Measurements from ENCODE around the gene RAX. TPM values are rescaled to one million over a fixed set of nuclear protein-coding genes. Genes with fewer than 3 reads are reported as not detected.

The RAX gene
- total and polyA plus RNA-seq, 2 of the 4 experiments (the other 2 are of a cell fraction) = not detected

DNA sequence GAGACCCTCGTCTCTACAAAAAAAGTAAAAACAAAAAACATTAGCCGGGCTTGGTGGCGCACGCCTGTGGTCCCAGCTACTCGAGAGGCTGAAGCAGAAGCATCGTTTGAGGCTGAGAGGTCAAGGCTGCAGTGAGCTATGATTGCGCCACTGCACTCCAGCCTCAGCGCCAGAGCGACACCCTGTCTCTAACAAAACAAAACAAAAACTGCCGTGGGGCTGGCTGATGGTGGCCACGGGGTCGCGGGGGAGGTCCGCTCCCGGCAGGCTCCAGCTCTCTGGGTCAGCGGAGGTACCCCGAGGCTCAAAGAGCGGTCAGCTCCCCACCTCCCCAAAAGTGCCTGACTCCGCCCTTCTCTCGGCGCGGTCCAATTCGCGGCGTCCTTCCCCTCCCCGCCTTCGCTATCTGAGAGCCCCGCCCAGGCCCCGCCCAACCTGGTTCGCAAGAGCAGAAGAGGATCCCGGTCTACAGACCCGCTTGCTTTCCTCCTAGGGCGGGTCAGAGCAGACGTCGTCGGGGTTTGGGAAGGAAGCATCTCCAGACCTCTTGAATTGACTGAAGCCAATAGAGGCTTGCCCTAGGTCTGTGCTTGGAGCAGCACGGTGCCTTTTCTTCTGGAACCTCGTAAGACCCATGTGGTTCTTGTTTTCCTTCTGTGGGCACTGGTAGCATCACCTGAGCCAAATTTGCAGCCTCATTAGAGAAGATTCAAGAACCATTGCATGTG is 7.8 kb downstream of the RAX start:
- Histone ChIP-seq H3K18ac (ENCODE audit: low read depth, low read length) (no peak overlapping the region), H3K4me3 (ENCODE audit: insufficient read depth, low read depth, low read length) (no peak overlapping the region), H3K36me3 (ENCODE audit: control insufficient read depth, insufficient read depth, low read length) (no peaks in the 10 kb centered on the region), H3K9ac (ENCODE audit: low read depth, low read length) (no peak overlapping the region), H3K23ac (ENCODE audit: low read depth, low read length) (no peak overlapping the region), H3K9me3 (ENCODE audit: control insufficient read depth, insufficient read depth, low read length) (peaks cover 15% of the 10 kb centered on the region; the same call in 1 of the 2 replicates), H2BK5ac (ENCODE audit: low read depth, low read length, poor library complexity, severe bottlenecking) (no peak overlapping the region), H3K79me1 (ENCODE audit: low read depth in 1 of 2, low read length in 2 of 2) (no peaks in the 10 kb centered on the region), H2BK15ac (ENCODE audit: low read depth, low read length) (no peak overlapping the region), H2AK9ac (replicated peaks; ENCODE audit: low read depth, low read length, poor library complexity) (no peak overlapping the region), H4K20me1 (ENCODE audit: insufficient read depth, low read length) (no peaks in the 10 kb centered on the region; the same call in 1 of the 2 replicates), H3K4me1 (ENCODE audit: control insufficient read depth, insufficient read depth, low read length) (no peaks in the 10 kb centered on the region), H3K4me2 (ENCODE audit: low read depth, low read length) (no peak overlapping the region), H2BK20ac (ENCODE audit: low read depth, low read length) (no peak overlapping the region), H4K5ac (ENCODE audit: low read depth, low read length) (no peak overlapping the region), H2AFZ (replicated peaks; ENCODE audit: low read length, poor library complexity) (no peak overlapping the region), H2BK120ac (ENCODE audit: low read depth, low read length) (no peak overlapping the region), H3K27ac (ENCODE audit: insufficient read depth, low read length) (no peak overlapping the region), H4K91ac (ENCODE audit: insufficient read depth, low read depth, low read length) (no peak overlapping the region), H3K56ac (ENCODE audit: extremely low read depth, insufficient read depth, low read length) (no peak overlapping the region), H2AK5ac (ENCODE audit: low read depth, low read length) (no peak overlapping the region), H4K8ac (ENCODE audit: low read depth in 2 of 2, low read length in 2 of 2) (no peak overlapping the region), H3K4ac (ENCODE audit: low read depth, low read length) (no peak overlapping the region), H3K27me3 (ENCODE audit: control insufficient read depth, insufficient read depth, low read length) (peaks cover 74% of the 10 kb centered on the region), H3K9me1 (ENCODE audit: insufficient read depth, low read length) (no peaks in the 10 kb centered on the region), H3K14ac (replicated peaks; ENCODE audit: low read depth, low read length) (no peak overlapping the region)
- in situ Hi-C loops (cut with MboI; ENCODE audit: low sequenced_read_pairs) (no loop called here), intact Hi-C loops (cut with micrococcal nuclease) (no loop called here), dilution Hi-C loops (cut with HindIII; ENCODE audit: low sequenced_read_pairs, unreplicated experiment) (no loop called here)
- CTCF ChIA-PET = no interaction called here
- 2% methylated on average over 21 of the region's 38 CpGs; no CpG with 5 or more reads in 1 of the 2 experiments for WGBS, 2 experiments (ENCODE audit: extremely low coverage in 2 of 2, insufficient read length in 1 of 2)
- POLR2A ChIA-PET (ENCODE audit: unreplicated experiment) = no interaction called here
- no peak for ATAC-seq (ENCODE audit: low read depth)
- TF ChIP-seq SMC3 (IDR thresholded peaks at IDR 0.05; ENCODE audit: low read depth, low read length) (no peak), MAZ (IDR thresholded peaks at IDR 0.05; ENCODE audit: borderline replicate concordance, low read depth, low read length) (no peak), MXI1 (IDR thresholded peaks at IDR 0.05; ENCODE audit: borderline replicate concordance, low read depth, low read length) (no peak), BHLHE40 (IDR thresholded peaks at IDR 0.05; ENCODE audit: low read depth, low read length) (no peak), RAD21 (IDR thresholded peaks at IDR 0.05; ENCODE audit: low read length) (no peak), CEBPB (IDR thresholded peaks at IDR 0.05; ENCODE audit: low read depth, low read length) (no peak), CHD1 (IDR thresholded peaks at IDR 0.05; ENCODE audit: low read depth, low read length) (no peak), FOS (IDR thresholded peaks at IDR 0.05; ENCODE audit: low read depth, low read length) (no peak), NFE2L2 (IDR thresholded peaks at IDR 0.05; ENCODE audit: low read depth, low read length) (no peak), POLR2A (IDR thresholded peaks at IDR 0.05; ENCODE audit: low read depth, low read length) (no peak), RFX5 (IDR thresholded peaks at IDR 0.05; ENCODE audit: low read depth, low read length) (no peak), MAFK (IDR thresholded peaks at IDR 0.05; ENCODE audit: low read depth, low read length) (no peak), RCOR1 (IDR thresholded peaks at IDR 0.05; ENCODE audit: insufficient replicate concordance, low read length) (no peak)
- TF ChIP-seq, protein P1, sequence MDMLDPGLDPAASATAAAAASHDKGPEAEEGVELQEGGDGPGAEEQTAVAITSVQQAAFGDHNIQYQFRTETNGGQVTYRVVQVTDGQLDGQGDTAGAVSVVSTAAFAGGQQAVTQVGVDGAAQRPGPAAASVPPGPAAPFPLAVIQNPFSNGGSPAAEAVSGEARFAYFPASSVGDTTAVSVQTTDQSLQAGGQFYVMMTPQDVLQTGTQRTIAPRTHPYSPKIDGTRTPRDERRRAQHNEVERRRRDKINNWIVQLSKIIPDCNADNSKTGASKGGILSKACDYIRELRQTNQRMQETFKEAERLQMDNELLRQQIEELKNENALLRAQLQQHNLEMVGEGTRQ (IDR thresholded peaks at IDR 0.05; ENCODE audit: low read depth, low read length) = no peak
- TF ChIP-seq, protein P2, sequence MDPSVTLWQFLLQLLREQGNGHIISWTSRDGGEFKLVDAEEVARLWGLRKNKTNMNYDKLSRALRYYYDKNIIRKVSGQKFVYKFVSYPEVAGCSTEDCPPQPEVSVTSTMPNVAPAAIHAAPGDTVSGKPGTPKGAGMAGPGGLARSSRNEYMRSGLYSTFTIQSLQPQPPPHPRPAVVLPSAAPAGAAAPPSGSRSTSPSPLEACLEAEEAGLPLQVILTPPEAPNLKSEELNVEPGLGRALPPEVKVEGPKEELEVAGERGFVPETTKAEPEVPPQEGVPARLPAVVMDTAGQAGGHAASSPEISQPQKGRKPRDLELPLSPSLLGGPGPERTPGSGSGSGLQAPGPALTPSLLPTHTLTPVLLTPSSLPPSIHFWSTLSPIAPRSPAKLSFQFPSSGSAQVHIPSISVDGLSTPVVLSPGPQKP (IDR thresholded peaks at IDR 0.05; ENCODE audit: borderline replicate concordance, low read depth, low read length) = no peak
- TF ChIP-seq, protein P3, sequence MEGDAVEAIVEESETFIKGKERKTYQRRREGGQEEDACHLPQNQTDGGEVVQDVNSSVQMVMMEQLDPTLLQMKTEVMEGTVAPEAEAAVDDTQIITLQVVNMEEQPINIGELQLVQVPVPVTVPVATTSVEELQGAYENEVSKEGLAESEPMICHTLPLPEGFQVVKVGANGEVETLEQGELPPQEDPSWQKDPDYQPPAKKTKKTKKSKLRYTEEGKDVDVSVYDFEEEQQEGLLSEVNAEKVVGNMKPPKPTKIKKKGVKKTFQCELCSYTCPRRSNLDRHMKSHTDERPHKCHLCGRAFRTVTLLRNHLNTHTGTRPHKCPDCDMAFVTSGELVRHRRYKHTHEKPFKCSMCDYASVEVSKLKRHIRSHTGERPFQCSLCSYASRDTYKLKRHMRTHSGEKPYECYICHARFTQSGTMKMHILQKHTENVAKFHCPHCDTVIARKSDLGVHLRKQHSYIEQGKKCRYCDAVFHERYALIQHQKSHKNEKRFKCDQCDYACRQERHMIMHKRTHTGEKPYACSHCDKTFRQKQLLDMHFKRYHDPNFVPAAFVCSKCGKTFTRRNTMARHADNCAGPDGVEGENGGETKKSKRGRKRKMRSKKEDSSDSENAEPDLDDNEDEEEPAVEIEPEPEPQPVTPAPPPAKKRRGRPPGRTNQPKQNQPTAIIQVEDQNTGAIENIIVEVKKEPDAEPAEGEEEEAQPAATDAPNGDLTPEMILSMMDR (conservative IDR thresholded peaks at IDR 0.05; ENCODE audit: low read depth, low read length) = no peak
- BruUV-seq (replicated peaks) = no TSS peak
- DNase-seq = no peak

Data from IMR-90 (cell line).